GM18861 (cell line): ENCODE results near the gene SMAD3.
"Not testable (repeated sequence)": the region's sequence is repeated elsewhere in the genome, so short reads cannot be mapped to it uniquely, and the experiment has no call there.

Experiments used
- ATAC-seq: cut with Tn5 transposase; IDR thresholded peaks from one replicate; pipeline ENCODE4 v1.9.1; 2021; ENCODE audit not compliant: unreplicated experiment

SMAD3 gene

DNA sequence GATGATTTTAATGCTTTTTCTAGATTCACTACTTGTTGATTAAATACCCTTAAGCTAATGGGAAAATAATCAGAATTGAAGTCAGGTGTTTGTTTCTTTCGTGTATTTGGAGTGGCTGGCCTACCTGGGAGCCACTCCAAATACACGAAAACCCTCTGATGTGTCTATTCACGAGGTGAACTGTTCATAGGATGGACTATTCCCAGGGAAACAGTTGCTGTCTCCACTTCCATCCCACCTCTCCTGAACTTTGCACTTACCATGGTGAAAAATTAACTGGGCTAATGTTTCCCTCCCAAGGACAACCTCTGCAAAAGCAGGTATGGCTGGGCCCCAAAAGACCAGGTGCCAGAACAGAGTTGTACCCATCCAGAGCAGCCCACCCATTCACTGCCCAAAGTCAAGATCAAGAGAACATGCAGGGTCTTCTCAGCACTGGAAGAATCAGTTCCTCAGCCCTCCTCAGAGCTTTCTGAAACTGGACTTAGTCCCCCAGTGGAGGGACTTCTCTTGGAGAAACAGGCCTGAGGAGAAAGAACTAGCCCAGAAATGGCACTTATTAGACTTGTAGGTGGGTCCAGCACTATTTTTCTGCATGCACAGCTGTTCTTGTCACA lies 2.9 kb upstream of the SMAD3 start:
- no peak for ATAC-seq

DNA sequence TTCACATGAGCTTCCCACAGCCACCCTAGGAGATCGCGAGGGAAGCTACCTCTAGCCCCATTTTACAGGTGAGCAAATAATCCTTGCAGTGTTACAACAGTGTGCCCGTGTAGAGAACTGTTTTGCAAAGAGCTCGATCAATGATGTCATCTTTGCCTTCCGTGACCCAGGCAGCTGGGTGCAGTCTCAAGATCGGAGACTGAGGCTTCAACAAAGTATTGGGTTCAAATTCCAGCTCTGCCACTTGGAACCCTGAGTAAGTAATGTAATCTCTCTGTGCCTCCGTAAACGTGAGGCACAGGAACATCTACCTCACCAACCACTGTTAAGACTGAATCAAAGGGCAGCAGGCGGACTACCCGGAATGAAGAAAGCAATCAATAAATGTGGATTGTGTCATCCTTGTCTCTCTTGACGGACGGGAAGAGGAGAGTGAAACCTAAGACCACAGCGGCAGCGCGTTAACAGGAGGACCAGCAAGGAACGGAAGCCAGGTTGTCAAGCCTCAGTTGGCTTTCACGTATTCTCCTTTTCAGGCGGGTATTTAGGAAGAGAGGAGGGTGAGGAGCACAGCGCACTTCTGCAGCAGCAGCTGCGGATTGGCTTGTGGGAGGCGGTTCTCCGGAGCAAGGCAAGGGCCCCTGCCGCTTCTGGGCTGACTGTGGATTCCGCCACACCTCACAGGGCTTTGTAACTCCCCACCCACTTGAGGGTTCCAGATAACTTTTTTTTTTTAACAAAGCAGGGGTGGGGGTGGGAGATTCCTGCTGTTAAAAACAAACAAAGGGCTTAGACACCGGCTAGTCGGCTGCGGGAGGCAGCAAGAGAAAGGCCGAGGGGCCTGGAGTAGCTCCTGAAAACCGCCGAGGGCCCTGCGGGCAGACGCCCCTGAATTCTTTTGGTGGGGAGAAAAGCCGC lies 1.5 kb upstream of the SMAD3 start:
- no peak for ATAC-seq

DNA sequence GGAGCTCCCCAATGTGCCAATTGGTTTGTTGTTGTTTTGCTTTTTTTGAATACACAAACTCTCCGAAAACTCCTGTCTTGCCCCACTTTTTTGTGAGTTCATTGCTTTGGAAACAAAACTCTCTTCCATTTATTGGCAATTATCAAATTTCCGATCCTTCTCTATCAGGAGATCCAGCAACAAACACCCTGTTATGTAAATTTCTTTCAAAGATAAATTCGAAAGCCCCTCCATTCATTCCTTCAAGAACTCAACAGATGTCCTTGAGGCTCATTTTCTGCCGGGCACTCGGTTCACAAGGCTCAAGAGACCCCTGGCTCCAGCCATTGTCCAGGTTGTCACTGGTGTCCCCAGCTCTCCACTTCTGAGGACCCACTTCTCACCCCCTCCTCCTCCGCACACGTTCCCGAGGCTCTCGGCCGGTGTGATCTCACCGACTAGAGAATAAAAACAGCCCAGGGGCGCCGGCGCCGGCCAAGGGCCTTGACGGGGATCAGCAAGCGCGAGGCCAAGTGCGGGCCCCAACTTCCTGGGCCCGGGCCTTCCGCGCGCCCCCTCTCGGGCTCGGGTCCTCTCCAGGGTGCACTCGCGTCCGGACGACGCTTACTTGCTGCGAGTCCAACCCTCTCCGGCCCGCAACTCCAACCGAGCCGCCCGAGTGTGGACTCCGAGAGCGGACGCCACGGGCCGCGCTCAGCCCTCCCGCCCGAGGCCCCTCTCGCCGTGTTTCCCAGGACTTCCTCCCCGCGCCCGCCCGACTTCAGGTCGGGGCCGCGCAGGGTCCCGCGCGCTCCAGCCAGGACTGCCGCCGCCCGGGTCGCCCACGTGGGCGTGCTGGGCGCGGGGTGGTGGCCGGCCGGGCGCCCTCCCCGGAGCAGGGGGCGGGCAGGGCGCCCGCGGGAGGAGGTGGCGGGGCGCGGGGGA lies 533 bp upstream of the SMAD3 start:
- ATAC-seq: peak; percentile 25

DNA sequence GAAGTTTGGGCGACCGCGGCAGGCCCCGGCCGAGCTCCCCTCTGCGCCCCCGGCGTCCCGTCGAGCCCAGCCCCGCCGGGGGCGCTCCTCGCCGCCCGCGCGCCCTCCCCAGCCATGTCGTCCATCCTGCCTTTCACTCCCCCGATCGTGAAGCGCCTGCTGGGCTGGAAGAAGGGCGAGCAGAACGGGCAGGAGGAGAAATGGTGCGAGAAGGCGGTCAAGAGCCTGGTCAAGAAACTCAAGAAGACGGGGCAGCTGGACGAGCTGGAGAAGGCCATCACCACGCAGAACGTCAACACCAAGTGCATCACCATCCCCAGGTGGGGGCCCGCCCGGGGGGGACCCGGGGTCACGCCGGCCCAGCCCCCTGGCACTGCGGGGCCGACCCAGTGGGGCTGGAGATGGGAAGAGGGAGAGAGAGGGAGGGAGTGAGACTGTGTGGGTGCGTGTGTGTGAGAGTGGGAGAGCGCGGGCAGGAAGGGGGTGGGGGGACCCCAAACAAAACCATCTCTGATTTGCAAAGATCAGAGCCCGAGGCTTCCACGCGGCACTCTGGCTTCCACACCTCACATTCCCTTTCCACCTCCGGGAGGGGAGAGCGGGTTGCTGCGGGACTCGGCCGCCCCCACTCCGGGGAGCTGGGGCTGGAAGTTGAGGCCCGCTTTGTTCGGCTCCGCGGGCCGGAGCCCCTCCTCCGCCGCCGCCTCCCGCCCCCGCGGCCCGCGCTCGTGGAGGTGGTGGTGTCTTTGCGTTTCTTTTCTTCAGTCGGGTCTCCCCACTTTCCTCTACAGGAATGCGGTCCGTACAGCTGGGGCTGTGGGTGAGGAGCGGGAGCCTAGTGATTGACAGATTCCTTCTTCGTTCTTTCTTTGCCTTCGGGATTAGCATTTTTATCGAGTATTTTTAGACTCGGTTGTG lies 898 bp downstream of the SMAD3 start:
- ATAC-seq: no peak

DNA sequence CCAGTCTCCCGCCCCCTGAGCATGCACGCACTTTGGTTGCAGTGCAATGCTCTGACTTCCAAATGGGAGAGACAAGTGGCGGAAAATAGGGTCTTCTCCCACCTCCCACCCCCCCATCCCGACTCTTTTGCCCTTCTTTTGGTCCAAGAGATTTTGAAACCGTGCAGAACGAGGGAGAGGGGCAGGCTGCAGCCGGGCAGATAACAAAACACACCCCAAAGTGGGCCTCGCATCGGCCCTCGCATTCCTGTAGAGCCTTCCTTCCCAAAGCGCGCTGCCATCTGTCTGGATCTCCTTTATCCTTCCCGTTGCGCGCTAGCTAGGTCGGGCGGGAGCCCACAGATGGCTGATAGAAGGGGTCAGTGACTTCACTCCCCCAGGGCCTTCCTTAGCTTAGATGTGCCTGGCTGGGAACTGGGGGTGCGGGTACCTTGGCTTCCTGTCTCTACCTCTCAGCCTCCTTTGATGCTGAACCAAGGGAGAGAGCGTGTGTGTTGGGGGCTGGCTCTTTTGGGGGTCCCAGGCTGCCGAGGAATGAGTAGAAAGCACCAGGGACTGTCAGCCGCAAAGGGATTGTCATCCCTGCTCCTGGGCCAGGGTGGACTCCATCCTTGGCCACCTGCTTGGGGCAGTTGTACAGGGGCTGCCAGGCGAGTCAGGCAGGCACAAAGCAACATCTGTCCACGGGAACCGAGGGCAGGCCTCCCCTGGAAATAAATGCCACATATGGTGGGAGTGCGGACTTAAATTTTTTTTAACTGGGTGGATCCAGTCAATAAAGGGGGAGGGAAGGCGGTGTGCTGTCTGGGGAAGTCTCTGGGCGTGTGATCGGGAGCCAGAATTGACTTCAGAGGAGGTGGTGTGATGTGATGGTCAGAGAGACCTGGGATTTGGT lies 1.8 kb downstream of the SMAD3 start:
- no peak for ATAC-seq

DNA sequence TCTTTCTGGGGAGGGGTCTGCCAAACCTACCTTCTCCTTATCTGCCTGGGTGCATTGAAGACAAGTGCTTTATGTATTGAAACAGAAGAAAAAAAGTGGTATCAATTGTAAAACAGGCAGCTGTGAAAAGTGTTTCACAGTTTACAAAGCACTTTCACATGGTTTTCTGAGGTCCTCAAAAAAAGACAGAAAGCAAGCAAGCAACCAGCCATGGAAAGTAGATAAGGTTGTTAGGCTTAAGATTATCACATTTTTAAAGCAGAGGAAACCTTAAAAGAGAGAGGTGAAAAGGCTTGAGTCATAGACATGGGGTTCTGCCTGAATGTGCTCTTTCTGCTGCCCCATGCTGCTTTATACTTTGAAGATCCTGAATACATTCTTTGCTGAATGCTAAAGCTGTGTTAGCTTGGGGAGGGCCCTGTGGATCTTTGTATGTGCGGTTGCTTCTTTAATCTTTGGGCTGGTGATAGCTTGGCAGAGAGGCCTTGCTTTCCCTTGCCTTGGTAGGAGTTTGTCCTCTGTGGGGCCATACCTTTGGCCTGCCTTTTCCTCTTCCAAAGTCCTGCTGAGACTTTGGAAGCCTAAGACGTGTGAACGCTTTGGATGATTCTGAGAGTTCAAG lies 2.6 kb downstream of the SMAD3 start:
- ATAC-seq: no peak

DNA sequence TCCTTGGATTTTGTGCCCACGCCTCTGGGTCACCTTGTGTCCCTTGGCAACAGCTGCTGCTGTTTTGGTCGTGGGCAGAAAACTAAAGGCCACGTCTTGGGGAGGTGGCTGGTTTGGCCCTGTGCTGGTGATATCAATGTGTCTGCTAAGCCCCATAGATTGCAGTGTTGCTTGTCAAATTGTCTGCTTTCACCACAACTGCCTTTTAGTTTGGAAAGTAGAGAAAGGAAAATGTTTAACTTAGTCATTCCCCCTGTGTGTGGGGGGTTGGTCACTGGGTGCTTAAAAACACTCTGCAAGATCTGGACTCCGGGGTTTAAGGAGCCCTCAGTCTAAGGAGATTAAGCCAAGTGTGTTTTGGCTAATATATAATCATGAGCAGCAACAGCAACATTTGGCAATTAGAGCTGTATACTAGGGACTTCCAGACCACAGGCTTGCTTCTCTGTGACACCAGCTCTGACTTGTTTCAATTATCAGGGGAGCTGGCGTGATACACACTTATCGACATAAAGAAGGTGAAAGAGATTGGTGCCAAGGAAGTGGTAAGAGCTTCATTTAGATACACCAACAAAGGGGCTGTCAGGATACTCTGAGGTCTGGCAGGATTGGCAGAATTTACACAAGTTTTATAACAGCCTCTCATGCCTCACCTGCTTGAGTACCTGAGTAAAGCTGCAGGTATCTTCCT lies 3.5 kb downstream of the SMAD3 start:
- no peak for ATAC-seq

DNA sequence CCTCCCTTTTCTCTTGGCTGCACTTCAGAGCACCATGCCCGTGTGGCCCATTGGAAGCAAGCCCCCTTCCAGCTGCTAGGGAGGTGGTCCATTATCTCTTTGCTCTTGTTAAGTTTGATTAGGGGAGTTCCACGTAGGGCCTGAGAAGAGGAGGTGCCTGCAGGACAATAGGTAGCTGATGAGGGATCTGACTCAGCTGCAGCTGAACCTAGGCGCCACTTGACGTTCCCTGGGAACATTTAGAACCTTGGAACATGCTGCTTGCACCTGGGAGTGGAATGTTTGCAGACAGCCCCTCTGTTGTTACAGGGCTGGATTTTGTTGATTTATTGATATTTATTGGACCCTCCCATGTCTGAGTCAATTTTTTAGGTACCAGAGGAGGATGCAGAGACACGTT lies 4.7 kb downstream of the SMAD3 start:
- no peak for ATAC-seq

DNA sequence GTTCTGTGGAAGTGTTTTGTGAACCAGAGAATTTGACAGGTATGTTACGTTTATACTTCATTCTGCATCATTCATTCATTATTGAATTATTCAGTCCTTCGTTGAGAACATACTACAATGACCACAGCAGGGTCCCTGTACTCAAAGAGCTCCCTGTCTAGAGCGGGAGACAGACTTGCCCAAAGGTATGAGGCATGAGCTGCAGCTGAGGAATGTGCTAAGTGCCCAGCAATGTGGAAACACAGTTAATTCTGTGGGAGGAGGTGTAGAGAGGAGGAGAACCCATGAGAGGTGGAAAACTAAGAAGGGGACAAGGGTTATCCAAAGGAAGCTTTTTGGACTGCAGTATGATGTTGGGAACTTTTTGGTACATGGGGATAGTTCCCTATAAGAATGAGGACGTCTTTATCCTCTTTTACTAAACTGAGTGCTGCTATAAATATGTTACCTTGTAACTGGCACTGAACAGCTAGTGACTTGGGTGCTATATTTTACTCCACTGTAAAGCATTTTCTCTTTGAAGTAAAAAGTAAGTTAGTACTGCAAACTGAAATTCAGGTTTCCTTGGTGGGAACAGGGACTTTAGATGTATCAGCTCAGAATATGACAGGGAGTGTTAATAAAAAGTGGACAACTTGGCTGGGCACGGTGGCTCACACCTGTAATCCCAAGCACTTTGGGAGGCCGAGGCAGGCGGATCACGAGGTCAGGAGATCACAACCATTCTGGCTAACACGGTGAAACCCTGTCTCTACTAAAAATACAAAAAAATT lies 5.7 kb downstream of the SMAD3 start:
- ATAC-seq: no peak

DNA sequence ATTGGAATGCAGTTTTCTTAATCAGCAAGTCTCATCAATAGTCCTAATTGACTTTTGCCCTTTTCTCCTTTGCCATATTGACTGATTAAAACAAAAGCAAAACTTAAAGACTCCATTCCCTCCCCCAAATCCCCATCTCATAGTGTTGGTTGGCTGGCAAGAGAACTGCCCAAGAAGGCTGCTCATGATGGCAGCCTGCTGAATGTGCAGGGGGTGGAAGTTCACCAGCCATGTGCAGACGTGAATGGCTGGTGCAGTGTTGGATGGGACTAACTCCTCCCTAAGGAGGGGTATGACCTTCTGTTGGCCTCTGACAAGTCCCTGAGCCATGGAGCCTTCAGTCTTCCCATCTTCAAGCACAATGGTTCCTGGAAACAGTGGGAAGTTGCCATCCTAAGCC lies 7.0 kb downstream of the SMAD3 start:
- ATAC-seq: no peak

DNA sequence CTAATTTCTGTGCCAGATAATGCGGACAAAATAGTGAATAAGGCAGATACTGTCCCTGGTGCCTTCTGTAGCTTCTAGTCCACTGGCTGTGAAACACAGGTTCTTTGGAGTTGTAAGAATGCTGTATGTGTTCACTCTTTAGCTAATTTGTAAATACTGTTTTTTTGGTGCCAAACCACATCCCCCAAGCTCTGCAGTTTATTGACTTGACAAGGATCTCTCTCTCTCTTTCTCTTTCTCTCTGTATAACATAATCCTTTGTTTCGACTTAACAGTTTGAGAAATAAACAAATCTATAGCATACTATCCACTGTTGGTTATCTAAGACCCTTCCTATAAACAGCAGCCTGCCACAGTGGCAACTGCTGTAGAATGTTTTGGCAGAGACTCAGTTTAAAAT lies 7.6 kb downstream of the SMAD3 start:
- ATAC-seq: no peak

DNA sequence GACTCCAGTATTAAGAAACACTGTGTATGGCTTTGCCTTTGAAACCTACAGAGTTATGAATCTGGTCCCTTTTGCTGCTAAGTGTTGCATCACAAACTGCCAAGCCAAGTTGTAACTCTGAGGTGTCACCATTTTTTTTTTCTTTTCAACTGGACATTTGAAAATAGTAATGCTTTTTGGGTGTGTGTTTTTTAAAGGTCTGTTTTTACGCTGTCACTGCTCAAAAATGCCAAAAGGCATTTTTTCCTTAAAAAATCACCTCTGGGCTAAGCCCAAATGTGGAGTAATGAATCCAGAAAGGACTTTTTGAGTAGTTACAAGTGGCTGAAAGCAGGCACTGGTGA lies 9.5 kb downstream of the SMAD3 start:
- no peak for ATAC-seq

DNA sequence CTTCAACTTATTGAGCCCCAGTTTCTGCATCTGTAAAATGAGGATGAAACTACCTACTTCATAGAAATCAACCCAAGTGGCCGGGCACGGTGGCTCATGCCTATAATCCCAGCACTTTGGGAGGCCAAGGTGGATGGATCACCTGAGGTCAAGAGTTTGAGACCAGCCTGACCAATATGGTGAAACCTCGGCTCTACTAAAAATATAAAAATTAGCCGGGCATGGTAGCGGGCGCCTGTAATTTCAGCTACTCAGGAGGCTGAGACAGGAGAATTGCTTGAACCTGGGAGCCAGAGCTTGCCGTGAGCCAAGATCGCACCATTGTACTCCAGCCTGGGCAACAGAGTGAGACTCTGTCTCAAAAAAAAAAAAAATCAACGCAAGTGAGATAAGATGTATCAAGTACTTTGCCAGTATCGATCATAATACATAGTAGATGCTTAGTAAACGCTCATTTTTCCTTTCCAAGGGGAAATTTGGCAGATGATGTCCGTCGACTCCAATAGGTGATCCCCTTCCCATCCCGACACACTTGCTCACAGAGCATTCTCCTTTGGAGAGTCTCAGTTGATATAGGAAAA lies 10.2 kb downstream of the SMAD3 start:
- not testable (repeated sequence) for ATAC-seq

DNA sequence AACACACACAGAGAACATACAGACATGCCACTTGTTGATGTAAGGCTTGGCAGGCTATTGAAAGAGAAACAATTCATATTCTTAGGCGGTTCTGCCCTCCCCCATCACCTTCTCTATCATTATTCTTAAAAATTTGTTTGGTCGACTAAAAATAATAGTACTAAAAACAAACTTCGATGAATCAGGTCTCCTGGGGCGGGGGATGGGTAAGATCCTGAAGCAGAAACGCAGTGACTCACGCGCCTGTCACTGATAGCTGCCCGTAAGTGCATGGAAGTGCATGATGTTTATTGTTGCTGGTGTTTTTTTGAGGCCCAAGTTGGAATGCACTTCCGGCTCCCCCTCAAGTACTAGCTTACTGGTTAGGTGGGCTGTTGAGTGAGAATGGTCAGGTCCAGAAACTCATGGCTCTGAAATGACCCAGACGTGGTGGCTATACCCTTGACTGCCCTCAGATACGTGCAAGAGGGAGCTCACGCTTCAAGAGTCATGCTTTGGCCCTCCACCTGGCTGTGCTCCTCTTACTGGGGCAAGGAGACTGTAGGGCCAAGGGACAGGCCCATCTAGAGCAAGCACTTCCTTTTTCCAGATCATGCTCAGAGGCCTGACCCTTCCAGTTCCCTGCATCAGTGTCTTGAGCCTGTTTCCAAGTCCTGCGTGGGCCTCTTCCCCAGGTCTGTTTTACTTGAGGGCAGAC lies 10.9 kb downstream of the SMAD3 start:
- ATAC-seq: peak; percentile 42

DNA sequence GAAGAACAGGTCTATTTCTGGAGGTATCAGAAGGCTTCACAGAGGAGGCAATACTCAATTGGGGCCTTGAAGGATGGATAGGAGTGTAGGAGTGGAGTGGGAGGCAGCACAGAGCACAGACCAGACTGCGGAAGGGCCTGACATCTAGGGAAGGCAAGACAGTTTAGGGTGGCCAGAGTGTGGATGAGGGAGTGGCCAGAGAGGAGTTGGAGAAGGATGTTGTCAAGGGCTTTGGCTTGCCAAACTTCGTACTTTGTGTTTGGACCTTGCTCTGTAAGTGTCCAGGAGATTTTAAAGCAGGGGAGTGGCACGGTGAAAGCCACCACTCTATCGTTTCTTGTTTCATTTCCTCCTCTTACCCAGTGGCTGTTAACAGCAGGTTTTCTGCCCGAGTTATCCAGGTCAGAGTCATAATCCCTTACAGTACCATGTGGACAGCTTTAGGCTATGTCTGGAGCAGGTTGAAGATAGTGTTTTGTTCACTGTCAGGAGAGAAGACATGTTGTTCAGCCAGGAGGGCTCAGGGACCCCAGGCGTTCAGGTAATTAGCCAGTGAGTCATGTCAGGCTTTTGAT lies 12.3 kb downstream of the SMAD3 start:
- no peak for ATAC-seq

DNA sequence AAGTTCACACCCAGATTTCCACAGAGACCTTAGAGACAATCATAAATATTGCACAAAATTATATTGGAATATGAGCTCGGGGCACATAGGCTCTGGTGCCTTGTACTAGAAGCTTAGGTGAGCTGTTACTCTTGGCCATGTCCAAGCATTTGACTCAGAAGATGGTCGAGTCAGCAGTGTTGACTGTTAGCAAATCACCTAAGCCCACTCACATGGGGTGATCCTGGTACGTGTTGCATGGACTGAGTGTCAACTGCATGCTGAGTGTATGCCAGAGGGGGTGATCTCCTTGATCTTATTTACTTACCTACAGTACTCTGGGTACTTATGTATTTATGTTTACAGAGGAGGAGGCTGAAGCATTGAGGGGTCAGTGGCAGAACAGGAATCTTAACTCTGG lies 14.0 kb downstream of the SMAD3 start:
- ATAC-seq: no peak
